Left lung (tissue), 10 donors: ENCODE results near the gene ECSCR. TPM values are rescaled to one million over a fixed set of nuclear protein-coding genes. Genes with fewer than 3 reads are reported as not detected.

Source experiments
- ATAC-seq: fragments of 200-7000 bp; cut with Tn5 transposase; one replicate; pipeline ENCODE4 v1.9.1; 2020; ENCODE audit warnings: moderate library complexity
- DNase-seq, 4 donors: peaks; one replicate each; pipeline ENCODE4 v3.0.0-alpha.2; 2013 to 2020
- H3K27ac ChIP-seq, 2 donors: fragments of 200-600 bp; sonication (generic) in 1 of 2; one replicate each; pipeline versions ENCODE4 v1.5.0 to v1.8.0; 2020 to 2021
- H3K27me3 ChIP-seq, 2 donors: fragments of 200-600 bp; sonication (generic) in 1 of 2; one replicate each; pipeline versions ENCODE4 v1.5.0 to v1.8.0; 2020 to 2021
- H3K36me3 ChIP-seq, 2 donors: fragments of 200-600 bp; sonication (generic) in 1 of 2; one replicate each; pipeline versions ENCODE4 v1.5.0 to v1.8.0; 2020 to 2021
- H3K4me1 ChIP-seq, 2 donors: fragments of 200-600 bp; one replicate each; pipeline ENCODE4 v1.8.0; 2021
- H3K4me3 ChIP-seq, 2 donors: fragments of 200-600 bp; sonication (generic) in 1 of 2; one replicate each; pipeline versions ENCODE4 v1.5.0 to v1.8.0; 2020 to 2021; ENCODE audit warnings: mild to moderate bottlenecking in 1 of 2
- H3K9me3 ChIP-seq, 2 donors: fragments of 200-600 bp; sonication (generic) in 1 of 2; one replicate each; pipeline versions ENCODE4 v1.5.0 to v1.8.0; 2020 to 2021
- CTCF ChIP-seq, 2 donors: fragments of 200-600 bp; sonication (generic) in 1 of 2; IDR thresholded peaks; one replicate each; pipeline versions ENCODE4 v1.5.0 to v1.8.0; 2021; ENCODE audit warnings: antibody characterized with exemption in 2 of 2
- intact Hi-C, 2 donors: fragments of 100-400 bp; cut with DNase I; formaldehyde crosslinking; loops; one replicate each; pipeline versions ENCODE4 v1.11.2 to v1.14.2; 2022
- polyA plus RNA-seq, 6 donors: library from polyadenylated mRNA; unstranded; fragments of 120-200 nt; gene quantifications; one replicate each; pipeline ENCODE4 v1.2.1, GENCODE V29; 2013; ENCODE audit not compliant: insufficient read length in 6 of 6
- total RNA-seq, 2 donors: library from RNA; stranded (reverse); fragmentation: NEBNext Ultra II Directional; extraction: Animal tissue kit (Norgen Biotek cat#: 25700); gene quantifications; one replicate each; pipeline ENCODE4 v1.2.1, GENCODE V29; 2021
- donor health status: DM: no; HTN: yes; CAD: no.
- donor health status: DM: no; HTN: no; CAD: no.

Gene ECSCR
- total and polyA plus RNA-seq, 8 donors = 25.4 to 72.6 (median 64.3) TPM

GRCh38 chr5:139399501-139400121, 62.9 kb downstream of the ECSCR start:
- DNase-seq (no peak), ATAC-seq (no peak)
- H3K4me1 ChIP-seq = peaks cover 0 to 18% of the 10 kb centered on the region in 2 donors
- H3K36me3 ChIP-seq = peaks cover 0 to 6% of the 10 kb centered on the region in 2 donors
- TF ChIP-seq CTCF (IDR thresholded peaks at IDR 0.05) = no peak
- peaks cover 4 to 11% of the 10 kb centered on the region in 2 donors for H3K27me3 ChIP-seq
- no peaks in the 10 kb centered on the region for H3K9me3 ChIP-seq
- intact Hi-C loops = no loop called here
- H3K27ac ChIP-seq = no peak overlapping the region
- no peak overlapping the region for H3K4me3 ChIP-seq

Other genes with a start within 250 kb of the ECSCR start
- gene MATR3, start 169.0 kb downstream of the ECSCR start, total RNA-seq = 100 to 1,000 TPM; 171 to 177 TPM
- gene MATR3, start 169.0 kb downstream of the ECSCR start, polyA plus RNA-seq = 100 to 1,000 TPM; 516 to 638 (median 567) TPM
- gene PAIP2, start 120.9 kb downstream of the ECSCR start, total RNA-seq = 10 to 100 TPM; 66.8 to 73.9 TPM
- 100 to 1,000 TPM; 126 to 171 (median 140) TPM for gene PAIP2, start 120.9 kb downstream of the ECSCR start, polyA plus RNA-seq
- gene SLC23A1, start 79.4 kb downstream of the ECSCR start, total RNA-seq = under 1 TPM in 1 of 2 donors, not detected in 1; 0.84 TPM
- gene SLC23A1, start 79.4 kb downstream of the ECSCR start, polyA plus RNA-seq = 1 to 10 TPM in 5 of 6 donors, under 1 TPM in 1; 0.70 to 2.2 (median 1.6) TPM
- gene MZB1, start 72.8 kb downstream of the ECSCR start, total RNA-seq = 10 to 100 TPM in 1 of 2 donors, 1 to 10 TPM in 1; 8.8 to 10.6 TPM
- gene MZB1, start 72.8 kb downstream of the ECSCR start, polyA plus RNA-seq = under 1 TPM; 0.41 to 0.85 (median 0.60) TPM
- 1 to 10 TPM; 1.7 to 1.8 TPM for gene PROB1, start 67.6 kb downstream of the ECSCR start, total RNA-seq
- 1 to 10 TPM in 4 of 6 donors, under 1 TPM in 2; 0.73 to 1.4 (median 1.1) TPM for gene PROB1, start 67.6 kb downstream of the ECSCR start, polyA plus RNA-seq
- 1 to 10 TPM; 3.6 to 4.3 TPM for gene SPATA24, start 58.7 kb downstream of the ECSCR start, total RNA-seq
- gene SPATA24, start 58.7 kb downstream of the ECSCR start, polyA plus RNA-seq = 10 to 100 TPM in 1 of 6 donors, 1 to 10 TPM in 5; 7.5 to 10.3 (median 8.9) TPM
- 10 to 100 TPM; 10.0 to 13.2 TPM for gene DNAJC18, start 23.2 kb downstream of the ECSCR start, total RNA-seq
- 10 to 100 TPM; 27.2 to 40.2 (median 30.1) TPM for gene DNAJC18, start 23.2 kb downstream of the ECSCR start, polyA plus RNA-seq
- gene SMIM33, start 8.3 kb upstream of the ECSCR start, total RNA-seq = not detected
- under 1 TPM in 4 of 6 donors, not detected in 2; 0.06 to 0.11 (median 0.07) TPM for gene SMIM33, start 8.3 kb upstream of the ECSCR start, polyA plus RNA-seq
- gene STING1, start 20.0 kb upstream of the ECSCR start, total RNA-seq = 100 to 1,000 TPM in 1 of 2 donors, 10 to 100 TPM in 1; 100.0 to 105 TPM
- gene STING1, start 20.0 kb upstream of the ECSCR start, polyA plus RNA-seq = 10 to 100 TPM; 64.3 to 75.7 (median 69.0) TPM
- gene UBE2D2, start 98.6 kb upstream of the ECSCR start, total RNA-seq = 100 to 1,000 TPM; 122 to 125 TPM
- gene UBE2D2, start 98.6 kb upstream of the ECSCR start, polyA plus RNA-seq = 100 to 1,000 TPM; 141 to 160 (median 148) TPM
- gene CXXC5, start 185.6 kb upstream of the ECSCR start, total RNA-seq = 10 to 100 TPM; 24.5 to 29.6 TPM
- 10 to 100 TPM; 36.0 to 53.5 (median 41.8) TPM for gene CXXC5, start 185.6 kb upstream of the ECSCR start, polyA plus RNA-seq